Prostate gland (tissue), 2 donors: Measurements from ENCODE around the gene EFEMP2.

Source experiments
- POLR2A ChIP-seq: fragments of 450-650 bp; IDR thresholded peaks from one replicate; pipeline ENCODE4 v1.6.1; 2016; ENCODE audit warnings: antibody characterized with exemption, mild to moderate bottlenecking
- TF ChIP-seq, protein P1 (sequence below), 4 experiments: fragments of 200-600 bp in 2 of 4; fragments of 450-650 bp in 2 of 4; sonication (generic) in 2 of 4; IDR thresholded peaks; 1 replicate in 3 of 4; 2 replicates in 1 of 4; pipeline ENCODE4 v1.5.1; 2016 to 2019; ENCODE audit warnings: antibody characterized with exemption in 4 of 4, mild to moderate bottlenecking in 2 of 4, moderate library complexity in 2 of 4

DNA sequence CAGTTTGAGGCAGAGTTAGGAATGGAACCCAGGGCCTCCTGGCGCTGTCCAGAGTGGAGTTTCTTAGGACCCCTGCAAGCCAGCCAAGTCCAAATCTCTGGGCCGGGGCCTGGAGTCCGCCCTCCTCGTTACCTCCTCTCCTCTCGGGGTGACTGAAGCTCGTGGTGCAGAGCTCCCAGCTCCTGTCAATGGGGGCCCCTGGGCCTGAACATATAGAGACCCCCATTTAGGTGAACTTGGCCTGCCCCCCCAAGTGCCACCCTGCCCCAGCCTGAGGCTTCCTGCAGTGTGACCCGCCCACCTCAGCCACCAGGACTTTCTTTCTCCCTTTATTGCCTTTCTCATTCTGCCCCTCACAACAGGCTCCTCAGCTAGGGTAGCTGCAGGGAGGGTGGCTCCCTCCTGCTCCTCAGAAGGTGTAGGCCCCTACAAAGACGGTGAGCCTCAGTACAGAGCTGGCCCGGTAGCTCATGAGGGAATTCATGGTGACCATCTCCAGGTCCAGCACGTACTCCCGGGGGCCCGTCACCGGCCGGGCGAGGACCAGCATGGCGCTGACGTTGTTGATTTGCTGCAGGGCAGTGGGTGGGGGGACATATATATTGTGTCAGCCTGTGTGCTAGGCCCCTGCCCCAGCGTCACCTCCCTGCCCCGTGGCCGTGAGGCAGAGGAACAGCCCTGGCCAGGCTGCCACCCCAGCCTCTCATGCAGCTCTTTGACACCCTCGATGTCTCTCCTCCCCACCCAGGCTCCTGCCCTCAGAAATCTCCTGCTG is 5.9 kb downstream of the EFEMP2 start:
- TF ChIP-seq, protein P1, sequence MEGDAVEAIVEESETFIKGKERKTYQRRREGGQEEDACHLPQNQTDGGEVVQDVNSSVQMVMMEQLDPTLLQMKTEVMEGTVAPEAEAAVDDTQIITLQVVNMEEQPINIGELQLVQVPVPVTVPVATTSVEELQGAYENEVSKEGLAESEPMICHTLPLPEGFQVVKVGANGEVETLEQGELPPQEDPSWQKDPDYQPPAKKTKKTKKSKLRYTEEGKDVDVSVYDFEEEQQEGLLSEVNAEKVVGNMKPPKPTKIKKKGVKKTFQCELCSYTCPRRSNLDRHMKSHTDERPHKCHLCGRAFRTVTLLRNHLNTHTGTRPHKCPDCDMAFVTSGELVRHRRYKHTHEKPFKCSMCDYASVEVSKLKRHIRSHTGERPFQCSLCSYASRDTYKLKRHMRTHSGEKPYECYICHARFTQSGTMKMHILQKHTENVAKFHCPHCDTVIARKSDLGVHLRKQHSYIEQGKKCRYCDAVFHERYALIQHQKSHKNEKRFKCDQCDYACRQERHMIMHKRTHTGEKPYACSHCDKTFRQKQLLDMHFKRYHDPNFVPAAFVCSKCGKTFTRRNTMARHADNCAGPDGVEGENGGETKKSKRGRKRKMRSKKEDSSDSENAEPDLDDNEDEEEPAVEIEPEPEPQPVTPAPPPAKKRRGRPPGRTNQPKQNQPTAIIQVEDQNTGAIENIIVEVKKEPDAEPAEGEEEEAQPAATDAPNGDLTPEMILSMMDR (IDR thresholded peaks at IDR 0.05), result no peak
- no peak for TF ChIP-seq POLR2A
